SK-MEL-5 (cell line): ENCODE data around the gene NHERF2. TPM values are rescaled to one million over a fixed set of nuclear protein-coding genes. Genes with fewer than 3 reads are reported as not detected.

ENCODE experiments used
- DNase-seq: peaks from one replicate; pipeline ENCODE4 v3.0.0-alpha.2; 2016; ENCODE audit warnings: low read depth, low spot score
- in situ Hi-C: cut with HindIII; loops from 2 replicates; pipeline ENCODE4 v1.10.0; 2016; ENCODE audit warnings: low sequenced_read_pairs, high pct_unique_total_duplicates, low pct_unique_long_range_greater_than_20kb
- total RNA-seq: library from RNA; depleted of rRNA; stranded (reverse); fragments of >200 nt; shearing (Covaris generic); gene quantifications from 2 replicates; pipeline ENCODE4 v1.2.3, GENCODE V29; 2014

The NHERF2 gene
- total RNA-seq, 1 experiment from 2014 or later, result 9.3 TPM

DNA sequence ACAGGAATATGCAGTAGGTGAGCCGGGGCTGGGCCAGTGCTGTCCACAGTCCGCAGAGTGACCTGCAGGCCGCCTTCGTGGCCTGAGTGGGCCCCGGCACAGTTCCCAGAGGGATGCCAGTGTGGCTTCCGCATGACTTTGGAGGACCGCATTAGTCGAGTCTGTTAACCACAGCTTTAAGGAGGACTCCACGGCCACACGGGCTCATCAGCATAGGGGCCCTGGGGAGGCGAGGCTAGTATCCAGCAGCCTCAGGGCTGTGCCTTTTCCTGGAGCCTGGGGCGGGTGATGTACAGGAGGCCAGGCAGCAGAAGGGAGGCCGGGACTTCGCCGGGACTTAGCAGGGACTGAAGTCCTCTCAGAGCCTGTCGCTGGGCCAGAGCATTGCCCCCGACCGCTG lies 34.3 kb downstream of the NHERF2 start:
- in situ Hi-C loops, result no loop called here
- no peak for DNase-seq

DNA sequence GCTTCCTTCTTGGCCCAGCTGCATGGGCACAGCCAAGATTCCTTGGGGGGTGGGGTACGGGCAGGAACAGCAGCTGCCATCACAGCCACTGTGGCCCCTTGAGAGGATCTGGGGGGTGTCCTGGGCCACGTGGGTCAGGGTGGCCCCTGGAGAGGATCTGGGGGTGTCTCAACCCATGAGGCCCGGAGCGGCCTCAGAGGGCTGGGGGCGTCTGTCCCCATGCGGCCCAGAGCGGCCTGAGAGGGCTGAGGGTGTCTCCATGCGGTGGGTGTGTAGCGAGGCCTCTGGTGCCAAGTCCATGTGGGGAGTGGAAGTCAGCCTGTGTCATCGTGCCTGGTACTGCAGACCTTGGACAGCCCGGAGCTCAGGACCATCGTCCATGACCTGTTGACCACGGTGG lies 34.8 kb downstream of the NHERF2 start:
- in situ Hi-C loops, result no loop called here
- DNase-seq, result no peak

- no peak for DNase-seq
- in situ Hi-C loops, result no loop called here
Observed at GRCh38 chr16:2062801-2063200, 36.1 kb downstream of the NHERF2 start.

DNA sequence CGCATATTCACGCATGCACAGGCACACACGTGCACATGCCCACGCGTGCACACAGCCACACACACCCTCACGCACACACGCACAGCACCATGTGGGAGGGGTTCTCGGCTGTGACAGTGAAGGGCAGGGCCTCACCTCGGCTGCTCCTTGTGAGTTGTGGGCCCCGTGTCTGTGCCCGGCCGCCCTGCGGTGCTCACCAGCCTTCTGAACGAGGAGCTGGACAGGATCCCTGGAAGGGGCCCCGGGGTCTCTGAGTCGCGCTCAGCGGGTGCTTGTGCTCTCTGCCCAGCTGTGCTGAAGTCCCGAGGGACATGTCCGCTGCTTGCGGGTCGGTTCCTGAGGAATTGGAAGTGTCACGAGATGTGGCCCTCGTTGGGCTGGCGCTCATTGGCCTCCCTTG lies 37.2 kb downstream of the NHERF2 start:
- no peak for DNase-seq
- in situ Hi-C loops, result no loop called here

- no peak for DNase-seq
- in situ Hi-C loops, result no loop called here
Observed at GRCh38 chr16:2064368-2064945, 37.8 kb downstream of the NHERF2 start.

- in situ Hi-C loops, result no loop called here
- no peak for DNase-seq
Observed at GRCh38 chr16:2066139-2066538, 39.4 kb downstream of the NHERF2 start.

- in situ Hi-C loops, result no loop called here
- DNase-seq, result no peak
Observed at GRCh38 chr16:2070576-2071453, 44.1 kb downstream of the NHERF2 start.

DNA sequence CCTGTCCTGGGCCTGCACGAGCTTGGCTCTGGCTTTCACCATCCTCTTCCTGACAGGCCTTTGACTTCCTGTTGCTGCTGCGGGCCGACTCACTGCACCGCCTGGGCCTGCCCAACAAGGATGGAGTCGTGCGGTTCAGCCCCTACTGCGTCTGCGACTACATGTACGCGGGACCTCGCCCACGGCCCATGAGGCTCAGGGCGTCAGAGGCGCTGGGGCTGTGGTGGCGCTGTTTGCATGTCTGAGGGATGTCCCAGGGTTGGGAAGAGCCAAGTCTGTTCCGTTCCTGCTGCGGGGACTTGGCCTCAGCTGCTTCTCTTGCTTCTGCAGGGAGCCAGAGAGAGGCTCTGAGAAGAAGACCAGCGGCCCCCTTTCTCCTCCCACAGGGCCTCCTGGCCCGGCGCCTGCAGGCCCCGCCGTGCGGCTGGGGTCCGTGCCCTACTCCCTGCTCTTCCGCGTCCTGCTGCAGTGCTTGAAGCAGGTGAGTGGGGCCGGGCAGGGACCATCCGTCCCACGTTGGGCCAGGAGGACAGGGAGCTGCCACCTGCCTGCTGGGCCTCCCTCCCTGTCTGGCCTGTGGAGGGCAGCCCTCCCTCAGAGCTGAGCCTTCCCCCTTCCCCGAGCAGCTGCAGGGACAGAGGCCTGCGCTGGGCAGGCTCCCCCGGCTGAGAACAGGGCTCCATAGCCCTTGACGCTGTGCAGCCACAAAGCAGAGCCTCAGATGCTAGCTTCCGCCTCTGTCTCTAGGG lies 44.9 kb downstream of the NHERF2 start:
- no peak for DNase-seq
- in situ Hi-C loops, result no loop called here

DNA sequence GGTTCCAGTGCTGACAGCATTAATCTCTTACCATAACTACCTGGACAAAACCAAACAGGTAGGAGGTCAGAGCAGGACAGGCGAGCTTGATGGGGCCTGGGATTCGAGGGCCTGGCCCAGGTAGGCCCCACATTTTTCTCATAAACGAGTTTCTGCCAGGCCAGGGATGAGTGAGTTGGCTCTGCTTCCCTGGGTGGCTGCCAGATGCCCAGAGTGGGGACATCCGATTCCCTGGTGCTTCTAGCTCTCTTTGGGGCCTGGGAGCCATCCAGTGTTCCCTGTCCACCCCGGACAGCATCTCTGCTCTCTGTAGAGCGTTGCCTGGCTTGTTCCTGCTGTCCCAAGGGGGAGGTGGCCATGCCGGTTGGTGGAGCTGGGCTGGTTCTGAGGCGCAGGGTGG lies 46.2 kb downstream of the NHERF2 start:
- no peak for DNase-seq
- in situ Hi-C loops, result no loop called here

- DNase-seq, result no peak
- in situ Hi-C loops, result no loop called here
Observed at GRCh38 chr16:2074071-2074470, 47.4 kb downstream of the NHERF2 start.

GRCh38 chr16:2075631-2076030 lies 48.9 kb downstream of the NHERF2 start:
- in situ Hi-C loops, result no loop called here
- no peak for DNase-seq

GRCh38 chr16:2076072-2076865 lies 49.6 kb downstream of the NHERF2 start:
- in situ Hi-C loops, result no loop called here
- DNase-seq, result no peak

GRCh38 chr16:2077016-2077415 lies 50.3 kb downstream of the NHERF2 start:
- DNase-seq, result no peak
- in situ Hi-C loops, result no loop called here

GRCh38 chr16:2077696-2078095 lies 51.0 kb downstream of the NHERF2 start:
- in situ Hi-C loops, result no loop called here
- no peak for DNase-seq

- in situ Hi-C loops, result no loop called here
- no peak for DNase-seq
Observed at GRCh38 chr16:2078096-2078495, 51.4 kb downstream of the NHERF2 start.

DNA sequence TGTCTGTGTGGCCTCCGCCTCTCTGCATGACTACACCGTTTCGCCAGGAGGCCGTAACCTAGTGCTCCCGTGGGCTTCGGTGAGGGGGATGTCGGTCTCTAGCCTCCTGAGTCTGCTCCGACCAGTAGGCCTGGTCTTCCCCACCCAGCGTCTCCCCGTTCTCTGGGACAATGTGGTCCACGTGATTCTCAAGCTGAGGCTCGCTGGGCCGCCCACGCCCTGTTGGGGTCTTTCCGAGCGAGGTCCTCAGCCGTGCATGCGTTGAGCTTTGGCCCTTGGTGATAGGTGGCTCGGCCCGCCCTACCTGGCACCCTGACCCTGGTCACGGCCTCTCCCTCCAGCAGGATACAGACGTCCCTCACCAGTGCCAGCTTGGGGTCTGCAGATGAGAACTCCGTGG lies 52.0 kb downstream of the NHERF2 start:
- in situ Hi-C loops, result no loop called here
- DNase-seq, result no peak

GRCh38 chr16:2079311-2079800 lies 52.7 kb downstream of the NHERF2 start:
- DNase-seq, result no peak
- in situ Hi-C loops, result no loop called here

GRCh38 chr16:2079991-2080390 lies 53.3 kb downstream of the NHERF2 start:
- in situ Hi-C loops, result no loop called here
- DNase-seq, result no peak
